OCI-LY1 (cell line): ENCODE measurements around the gene COMMD2.

Source experiments
- CTCF ChIP-seq: fragments of 200-600 bp; sonication (generic), shearing (Covaris generic); IDR thresholded peaks from 2 replicates; pipeline ENCODE4 v1.5.1; 2017; ENCODE audit warnings: mild to moderate bottlenecking, antibody characterized with exemption, low read length, moderate library complexity, mixed read lengths
- EZH2 ChIP-seq: fragments of 200-600 bp; sonication (generic), shearing (Covaris generic); IDR thresholded peaks from 2 replicates; pipeline ENCODE4 v1.8.0; 2017; ENCODE audit warnings: borderline replicate concordance, mixed run types, mild to moderate bottlenecking, antibody characterized with exemption, low read length, moderate library complexity, mixed read lengths

- TF ChIP-seq CTCF (no peak), EZH2 (no peak)
Observed at GRCh38 chr3:149720918-149721317, 31.4 kb downstream of the COMMD2 start.
